IMR-90 (cell line): ENCODE data around the gene ARHGEF7. TPM values are rescaled to one million over a fixed set of nuclear protein-coding genes. Genes with fewer than 3 reads are reported as not detected.

Source experiments
- ATAC-seq: fragments of 200-7000 bp; cut with Tn5 transposase; 2 replicates; pipeline ENCODE4 v1.9.1; 2020; ENCODE audit warnings: low read depth, mild to moderate bottlenecking, moderate library complexity
- BruUV-seq: library from RNA; stranded (reverse); fragments of 400-500 nt; replicated peaks from 2 replicates; lab custom pipeline; 2021; lab: Mats Ljungman, UMichigan
- CTCF ChIA-PET: fragments of 300-600 bp; formaldehyde crosslinking; extraction: SDS; loops from one replicate; lab custom pipeline; 2021; ENCODE audit warnings: antibody characterized with exemption; lab: Yijun Ruan, JAX
- POLR2A ChIA-PET: fragments of 300-600 bp; sonication (Branson Sonifier 250); formaldehyde crosslinking; loops from one replicate; lab custom pipeline; 2022; ENCODE audit warnings: antibody characterized with exemption; ENCODE audit not compliant: unreplicated experiment; lab: Charles Lee
- DNase-seq: peaks from one replicate; pipeline ENCODE4 v3.0.0; 2013
- H2AFZ ChIP-seq: replicated peaks from 2 replicates; pipeline ENCODE3; 2013; ENCODE audit warnings: low read length, mild to moderate bottlenecking; ENCODE audit not compliant: poor library complexity
- H2AK5ac ChIP-seq: 2 replicates; pipeline ENCODE4 v1.6.1; 2013; ENCODE audit warnings: low read depth, low read length, inconsistent platforms
- H2AK9ac ChIP-seq: replicated peaks from 2 replicates; pipeline ENCODE3; 2013; ENCODE audit warnings: mild to moderate bottlenecking, low read depth, low read length, moderate library complexity; ENCODE audit not compliant: poor library complexity
- H2BK120ac ChIP-seq: 2 replicates; pipeline ENCODE4 v1.6.1; 2013; ENCODE audit warnings: low read depth, low read length, inconsistent platforms
- H2BK15ac ChIP-seq: 3 replicates; pipeline ENCODE4 v1.6.1; 2013; ENCODE audit warnings: low read depth, low read length, inconsistent platforms
- H2BK20ac ChIP-seq: 2 replicates; pipeline ENCODE4 v1.6.1; 2013; ENCODE audit warnings: low read depth, mild to moderate bottlenecking, inconsistent platforms, low read length, moderate library complexity
- H2BK5ac ChIP-seq: 2 replicates; pipeline ENCODE4 v1.6.1; 2013; ENCODE audit warnings: mild to moderate bottlenecking, low read depth, low read length, inconsistent platforms; ENCODE audit not compliant: poor library complexity, severe bottlenecking
- H3K14ac ChIP-seq: replicated peaks from 2 replicates; pipeline ENCODE4 v1.6.1; 2013; ENCODE audit warnings: low read depth, low read length, inconsistent platforms
- H3K18ac ChIP-seq: 2 replicates; pipeline ENCODE4 v1.6.1; 2013; ENCODE audit warnings: low read depth, low read length, control low read depth
- H3K23ac ChIP-seq: 2 replicates; pipeline ENCODE4 v1.6.1; 2013; ENCODE audit warnings: low read depth, low read length, inconsistent platforms
- H3K27ac ChIP-seq: 2 replicates; pipeline ENCODE4 v1.5.1; 2013; ENCODE audit warnings: mild to moderate bottlenecking, control low read depth, low read length; ENCODE audit not compliant: insufficient read depth
- H3K27me3 ChIP-seq: 2 replicates; pipeline ENCODE4 v1.6.1; 2013; ENCODE audit warnings: low read length; ENCODE audit not compliant: control insufficient read depth, insufficient read depth
- H3K36me3 ChIP-seq: 2 replicates; pipeline ENCODE4 v1.6.1; 2013; ENCODE audit warnings: low read length, mixed read lengths; ENCODE audit not compliant: control insufficient read depth, insufficient read depth
- H3K4ac ChIP-seq: 2 replicates; pipeline ENCODE4 v1.6.1; 2013; ENCODE audit warnings: low read depth, low read length, inconsistent platforms
- H3K4me1 ChIP-seq: 2 replicates; pipeline ENCODE4 v1.6.1; 2013; ENCODE audit warnings: low read length, mixed read lengths; ENCODE audit not compliant: control insufficient read depth, insufficient read depth
- H3K4me2 ChIP-seq: 2 replicates; pipeline ENCODE4 v1.6.1; 2013; ENCODE audit warnings: low read depth, mild to moderate bottlenecking, control low read depth, low read length, moderate library complexity
- H3K4me3 ChIP-seq: 2 replicates; pipeline ENCODE4 v1.5.1; 2013; ENCODE audit warnings: low read depth, mild to moderate bottlenecking, control low read depth, low read length, moderate library complexity; ENCODE audit not compliant: insufficient read depth
- H3K56ac ChIP-seq: 2 replicates; pipeline ENCODE4 v1.6.1; 2013; ENCODE audit warnings: low read length, inconsistent platforms; ENCODE audit not compliant: insufficient read depth; ENCODE audit errors: extremely low read depth
- H3K79me1 ChIP-seq, 2 experiments: 2 replicates each; pipeline ENCODE4 v1.6.1; 2013; ENCODE audit warnings: low read length in 2 of 2, inconsistent platforms in 1 of 2, low read depth in 1 of 2
- H3K9ac ChIP-seq: 2 replicates; pipeline ENCODE4 v1.6.1; 2013; ENCODE audit warnings: low read depth, low read length, control low read depth
- H3K9me1 ChIP-seq: 2 replicates; pipeline ENCODE4 v1.6.1; 2013; ENCODE audit warnings: low read length, inconsistent platforms; ENCODE audit not compliant: insufficient read depth
- H3K9me3 ChIP-seq: 2 replicates; pipeline ENCODE4 v1.6.1; 2013; ENCODE audit warnings: low read length; ENCODE audit not compliant: control insufficient read depth, insufficient read depth
- H4K20me1 ChIP-seq: 2 replicates; pipeline ENCODE4 v1.6.1; 2013; ENCODE audit warnings: low read length, inconsistent platforms; ENCODE audit not compliant: insufficient read depth
- H4K5ac ChIP-seq: 2 replicates; pipeline ENCODE4 v1.6.1; 2013; ENCODE audit warnings: mild to moderate bottlenecking, low read depth, low read length, control low read depth
- H4K8ac ChIP-seq, 2 experiments: 2 replicates each; pipeline ENCODE4 v1.6.1; 2013; ENCODE audit warnings: low read depth in 2 of 2, low read length in 2 of 2, control low read depth in 1 of 2, inconsistent platforms in 1 of 2
- H4K91ac ChIP-seq: 2 replicates; pipeline ENCODE4 v1.6.1; 2013; ENCODE audit warnings: low read depth, low read length, inconsistent platforms; ENCODE audit not compliant: insufficient read depth
- CEBPB ChIP-seq: IDR thresholded peaks from 2 replicates; pipeline ENCODE4 v1.6.1; 2012; ENCODE audit warnings: low read depth, low read length, improper control_type of control experiment
- WGBS, 2 experiments: methylation state at CpG; one replicate each; pipeline versions ENCODE4 v1.1.5 to v1.1.7; 2013; ENCODE audit warnings: missing lambda C conversion rate in 2 of 2; ENCODE audit not compliant: insufficient read length in 1 of 2; ENCODE audit errors: extremely low coverage in 2 of 2; 5-methylcytosine and 5-hydroxymethylcytosine counted together
- dilution Hi-C: fragments of 300-500 bp; cut with HindIII; formaldehyde crosslinking; loops from one replicate; pipeline ENCODE4 v1.14.3; 2018; ENCODE audit warnings: low sequenced_read_pairs; ENCODE audit not compliant: unreplicated experiment
- in situ Hi-C: fragments of 300-500 bp; cut with MboI; formaldehyde crosslinking; loops from 3 replicates; pipeline ENCODE4 v1.14.3; 2019; ENCODE audit warnings: low sequenced_read_pairs, inconsistent platforms, mixed read lengths
- intact Hi-C: fragments of 100-400 bp; cut with micrococcal nuclease; formaldehyde crosslinking; loops from 2 replicates; pipeline ENCODE4 v1.10.0; 2022
- polyA plus RNA-seq, 3 experiments: library from polyadenylated mRNA; depleted of rRNA; stranded (reverse); fragments of >200 nt; gene quantifications; 2 replicates each; pipeline ENCODE4 v1.2.3, GENCODE V29; 2012; ENCODE audit warnings: low replicate concordance in 1 of 3
- total RNA-seq: library from RNA; depleted of rRNA; stranded (reverse); fragments of >200 nt; gene quantifications from 2 replicates; pipeline ENCODE4 v1.2.3, GENCODE V29; 2012

ARHGEF7 gene
- total and polyA plus RNA-seq, 2 of the 4 experiments (the other 2 are of a cell fraction) = 32.9 to 59.0 TPM

- no peak overlapping the region for H3K56ac ChIP-seq
- DNase-seq = no peak
- no peaks in the 10 kb centered on the region for H4K20me1 ChIP-seq
- no TSS peak for BruUV-seq
- H3K36me3 ChIP-seq = peaks cover 33% of the 10 kb centered on the region
- no peak overlapping the region for H3K23ac ChIP-seq
- no peak overlapping the region for H3K4me2 ChIP-seq
- intact Hi-C loops = no loop called here
- no peak overlapping the region for H3K18ac ChIP-seq
- dilution Hi-C loops = no loop called here
- in situ Hi-C loops = no loop called here
- H3K14ac ChIP-seq = no peak overlapping the region
- H2BK20ac ChIP-seq = no peak overlapping the region
- 95% methylated on average over 6 of the region's 10 CpGs; no CpG with 5 or more reads in 1 of the 2 experiments for WGBS, 2 experiments
- peaks cover 37% of the 10 kb centered on the region for H3K9me1 ChIP-seq
- no peak overlapping the region for H2AFZ ChIP-seq
- no peak overlapping the region for H2AK5ac ChIP-seq
- TF ChIP-seq CEBPB = no peak
- no peak overlapping the region for H3K4ac ChIP-seq
- ChIA-PET POLR2A (no interaction called here), CTCF (no interaction called here)
- ATAC-seq = no peak
- no peak overlapping the region for H2AK9ac ChIP-seq
- H4K8ac ChIP-seq = no peak overlapping the region
- no peak overlapping the region for H3K4me3 ChIP-seq
- no peaks in the 10 kb centered on the region for H3K9me3 ChIP-seq
- H3K4me1 ChIP-seq = peaks cover 14% of the 10 kb centered on the region
- H2BK120ac ChIP-seq = no peak overlapping the region
- H3K27ac ChIP-seq = no peak overlapping the region
- no peak overlapping the region for H3K9ac ChIP-seq
- no peak overlapping the region for H4K5ac ChIP-seq
- H3K27me3 ChIP-seq = no peaks in the 10 kb centered on the region
- H2BK15ac ChIP-seq = no peak overlapping the region
- no peak overlapping the region for H4K91ac ChIP-seq
- no peak overlapping the region for H2BK5ac ChIP-seq
- peaks cover 28 to 60% of the 10 kb centered on the region in 2 experiments for H3K79me1 ChIP-seq
Measured at GRCh38 chr13:111275382-111275781, 160.3 kb downstream of the ARHGEF7 start.
